Activated T-cell treated with anti-CD3 and anti-CD28 coated beads, Interleukin-2, amount 50 U/mL, for 1 hour (primary cell): ENCODE data around the gene QRFP.

Experiments
- DNase-seq: peaks from one replicate; pipeline ENCODE4 v3.0.0-alpha.2; 2020

Gene QRFP, protein sequence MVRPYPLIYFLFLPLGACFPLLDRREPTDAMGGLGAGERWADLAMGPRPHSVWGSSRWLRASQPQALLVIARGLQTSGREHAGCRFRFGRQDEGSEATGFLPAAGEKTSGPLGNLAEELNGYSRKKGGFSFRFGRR

DNA sequence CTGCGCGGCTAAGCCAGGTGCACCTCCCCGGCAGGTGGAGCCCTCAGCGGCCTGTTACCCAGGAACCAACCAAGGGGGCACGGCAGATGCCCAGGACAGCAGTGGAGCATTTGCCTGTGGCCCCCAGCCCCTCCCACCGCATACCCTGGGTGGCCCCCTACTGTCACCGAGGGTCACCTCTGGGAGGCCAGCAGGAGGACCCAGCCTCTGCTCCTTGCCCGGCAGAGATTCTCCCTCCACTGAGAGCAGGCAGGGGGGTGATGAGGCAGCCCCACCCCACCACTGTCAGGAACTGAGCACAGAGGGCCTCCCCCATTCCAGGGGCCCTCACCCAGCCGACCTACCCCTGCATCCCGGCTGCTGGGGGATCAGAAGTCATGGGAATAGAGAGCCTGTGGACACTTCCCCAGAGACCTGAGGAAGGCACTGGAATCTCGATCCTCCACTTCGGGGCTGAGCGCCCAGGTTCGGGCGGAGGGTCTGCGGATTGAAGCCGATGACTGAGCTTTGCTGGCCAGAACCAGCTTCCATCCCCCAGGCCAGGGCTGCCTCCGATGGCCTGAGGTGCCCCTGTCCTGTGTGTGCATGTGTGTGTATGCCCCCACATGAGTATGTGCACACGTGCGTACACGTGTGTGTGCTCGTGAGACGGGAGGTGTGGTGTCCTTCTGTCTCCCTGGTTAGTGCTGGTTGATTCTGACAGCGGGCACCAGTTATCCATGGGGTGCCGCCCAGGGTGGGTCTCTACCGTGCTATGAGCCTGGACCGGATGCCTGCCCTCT, at the start of gene QRFP:
TSS of gene QRFP (minus strand) at position 580 of the 782 bp plus-strand sequence. CDS start 2,974 bp downstream, outside the sequence.
- no peak for DNase-seq

DNA sequence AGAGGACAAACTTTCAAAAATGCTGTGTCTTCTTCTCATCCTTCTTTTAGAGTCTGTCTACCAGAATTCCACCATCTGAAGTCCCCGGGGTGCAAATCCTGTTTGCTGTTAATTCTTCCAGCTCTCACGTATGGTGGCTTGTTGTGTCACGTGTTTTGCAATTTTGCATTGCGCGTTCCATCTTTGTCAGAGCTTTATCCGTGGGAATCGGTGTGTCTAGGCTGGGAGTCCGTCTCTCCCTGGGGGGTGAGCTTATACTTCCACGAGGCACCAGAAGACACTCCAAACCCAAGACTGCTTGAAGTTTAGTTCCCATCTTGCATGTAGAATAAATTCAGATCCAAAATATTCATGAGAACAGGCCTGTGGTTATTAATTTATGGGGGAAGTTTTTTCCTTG, 48.6 kb upstream of the QRFP start:
- no peak for DNase-seq

DNA sequence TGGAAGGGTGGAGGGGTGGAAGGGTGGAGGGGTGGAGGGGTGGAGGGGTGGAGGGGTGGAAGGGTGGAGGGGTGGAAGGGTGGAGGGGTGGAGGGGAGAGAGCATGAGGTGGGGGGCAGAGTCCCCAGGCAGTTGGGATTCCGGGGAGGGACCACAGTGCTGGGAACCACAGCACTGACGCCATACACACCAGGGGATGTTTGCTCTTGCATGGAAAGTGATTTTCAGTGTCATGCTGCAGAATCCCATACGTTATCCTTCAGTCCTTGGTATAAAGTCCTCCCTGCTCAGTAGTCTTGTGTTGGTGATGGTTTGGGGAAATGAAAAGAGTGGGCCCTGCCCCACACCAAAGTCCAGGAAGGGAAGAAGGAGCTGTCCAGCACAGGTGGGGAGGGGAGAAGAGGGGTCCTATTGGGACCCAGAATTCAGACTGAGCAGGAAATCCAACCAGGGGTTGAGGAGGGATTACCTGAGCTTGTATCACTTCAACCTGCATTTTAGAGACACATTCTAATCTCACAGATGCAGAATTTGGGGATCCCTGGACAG, 48.0 kb upstream of the QRFP start:
- DNase-seq: no peak

DNA sequence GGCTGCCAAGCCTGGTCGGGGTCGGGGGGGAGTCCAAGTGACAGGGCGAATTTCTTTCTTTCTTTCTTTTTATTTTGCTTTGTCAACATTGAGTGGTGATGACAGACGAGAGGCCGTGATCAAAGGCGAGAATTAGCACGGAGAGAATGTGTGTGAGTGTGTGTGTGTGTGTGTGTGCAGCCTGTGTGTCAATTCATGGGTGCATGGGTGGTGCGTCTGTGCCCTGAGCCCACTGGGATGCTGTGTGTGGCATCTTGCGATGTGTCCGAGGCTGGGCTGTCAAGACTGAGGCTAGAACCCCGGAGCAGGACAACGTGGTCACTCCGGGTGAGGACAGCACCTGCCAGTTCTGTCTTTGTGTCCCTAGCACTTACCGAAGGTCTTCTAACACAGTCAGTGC, 47.2 kb upstream of the QRFP start:
- no peak for DNase-seq

DNA sequence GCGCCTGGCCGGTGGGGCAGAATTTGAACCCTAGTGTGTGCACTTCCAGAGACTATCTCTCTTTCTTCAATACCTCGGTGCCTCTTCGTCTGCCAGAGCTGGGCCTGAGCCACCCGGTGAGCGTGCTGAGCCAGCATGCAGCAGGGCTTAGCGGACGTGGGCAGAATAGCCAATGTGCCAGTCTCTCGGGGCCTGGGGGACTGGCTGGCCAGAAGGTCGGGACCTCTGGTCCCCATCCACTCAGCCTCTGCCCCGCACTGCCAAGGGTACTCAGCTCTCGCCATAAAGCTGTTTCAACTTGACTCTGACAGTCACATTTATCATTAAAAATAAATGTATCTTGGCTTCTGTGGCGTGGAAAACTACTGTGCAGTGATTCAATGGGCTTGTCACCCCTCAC, 46.6 kb upstream of the QRFP start:
- DNase-seq: no peak

DNA sequence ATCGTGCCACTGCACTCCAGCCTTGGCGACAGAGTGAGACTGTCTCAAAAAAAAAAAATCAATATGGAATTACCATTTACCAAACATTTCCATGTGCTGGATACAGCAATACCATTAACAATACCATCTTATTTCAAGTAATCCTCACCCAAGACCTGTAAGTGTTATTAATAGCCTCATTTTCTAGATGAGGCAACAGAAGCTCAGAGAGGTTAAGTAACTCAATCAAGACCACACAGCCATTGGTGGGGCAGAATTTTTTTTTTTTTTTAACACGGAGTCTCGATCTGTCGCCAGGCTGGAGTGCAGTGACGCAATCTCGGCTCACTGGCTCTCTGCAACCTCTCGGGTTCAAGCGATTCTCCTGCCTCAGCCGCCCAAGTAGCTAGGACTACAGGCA, 46.1 kb upstream of the QRFP start:
- no peak for DNase-seq

DNA sequence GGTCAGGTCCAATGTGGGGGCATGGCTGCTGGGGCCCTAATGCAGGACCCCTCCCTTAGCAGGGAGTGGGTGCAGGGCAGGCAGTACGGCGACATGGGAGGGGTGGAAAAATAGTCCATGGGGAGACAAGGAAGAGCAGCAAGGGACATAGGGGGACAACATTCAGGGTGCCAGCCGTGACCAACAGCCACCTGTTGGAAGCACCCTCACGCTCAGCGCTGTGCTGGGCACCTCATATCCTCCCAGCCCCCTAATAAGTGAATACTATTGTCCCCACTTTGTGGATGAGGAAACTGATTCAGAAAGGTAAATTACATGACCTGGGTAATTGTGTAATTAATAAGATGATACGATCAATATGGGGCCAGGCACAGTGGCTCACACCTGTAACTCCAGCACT, 45.5 kb upstream of the QRFP start:
- no peak for DNase-seq

DNA sequence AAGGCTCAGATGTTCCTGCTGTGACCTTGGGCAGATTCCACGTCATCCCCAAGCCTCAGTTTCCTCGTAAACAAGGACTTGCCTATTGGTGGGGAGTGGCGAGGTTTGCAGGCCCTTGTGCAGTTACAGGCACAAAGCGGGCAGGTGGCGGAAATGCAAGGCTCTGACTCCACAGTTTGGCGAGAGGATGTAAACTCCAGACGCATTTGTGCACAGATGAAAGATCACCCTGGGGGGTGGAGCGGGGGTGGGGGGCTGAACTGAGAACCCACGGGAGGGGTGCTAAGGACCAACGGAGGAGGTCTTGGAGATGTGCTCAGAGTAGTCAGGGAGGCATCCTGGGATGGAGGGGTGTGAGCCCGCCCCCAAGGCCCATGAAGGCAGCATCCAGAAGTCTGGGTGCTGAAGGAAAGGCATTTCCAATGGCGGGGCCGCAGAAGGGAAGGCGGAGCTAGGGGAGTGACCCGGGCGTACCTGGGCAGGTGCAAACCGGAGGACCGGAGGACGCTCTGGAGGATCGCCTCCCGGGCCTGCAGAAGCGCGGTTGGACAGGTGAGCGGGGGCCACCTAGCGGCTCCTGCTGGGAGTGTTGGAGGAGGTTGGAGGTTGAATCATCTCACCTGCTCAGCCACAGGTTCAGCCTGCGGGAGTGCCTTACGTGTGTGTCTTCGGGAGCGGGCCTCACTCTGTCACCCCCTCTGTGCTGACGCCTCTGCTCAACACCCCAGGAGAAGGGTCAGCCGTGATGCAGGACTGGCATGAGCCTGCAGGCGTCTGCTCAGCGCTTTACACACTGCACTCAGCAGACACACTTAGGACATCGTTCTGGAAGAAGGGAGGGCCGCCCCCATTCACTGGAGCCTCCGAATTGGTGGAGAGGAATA, 44.3 kb upstream of the QRFP start:
- DNase-seq: peak; percentile 77

DNA sequence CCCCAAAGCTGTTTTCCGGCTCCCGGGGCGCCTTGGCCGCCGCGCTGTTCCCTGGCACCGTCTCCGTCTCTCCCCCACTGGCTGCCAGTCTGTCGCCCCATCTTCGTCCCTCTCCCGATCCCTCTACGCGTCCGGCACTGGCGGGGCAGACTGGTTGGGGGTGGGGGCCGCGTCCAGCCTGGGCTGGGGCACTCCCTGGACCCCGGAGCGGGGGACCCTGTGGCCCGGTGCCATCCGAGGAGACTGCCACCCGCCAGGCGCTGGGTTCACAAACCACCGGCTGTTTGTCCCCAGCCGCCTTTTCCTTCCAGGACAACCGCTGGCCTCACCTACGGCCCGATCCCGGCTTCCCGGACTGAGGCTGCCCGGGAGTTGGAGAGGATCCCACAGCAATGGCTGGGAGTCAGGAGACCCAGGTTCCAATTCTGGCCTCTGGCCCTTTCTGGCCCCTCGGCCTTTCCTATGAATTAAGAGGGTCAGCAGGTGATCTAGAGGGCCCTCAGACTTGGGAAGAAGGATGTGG, 43.5 kb upstream of the QRFP start:
- DNase-seq: no peak

DNA sequence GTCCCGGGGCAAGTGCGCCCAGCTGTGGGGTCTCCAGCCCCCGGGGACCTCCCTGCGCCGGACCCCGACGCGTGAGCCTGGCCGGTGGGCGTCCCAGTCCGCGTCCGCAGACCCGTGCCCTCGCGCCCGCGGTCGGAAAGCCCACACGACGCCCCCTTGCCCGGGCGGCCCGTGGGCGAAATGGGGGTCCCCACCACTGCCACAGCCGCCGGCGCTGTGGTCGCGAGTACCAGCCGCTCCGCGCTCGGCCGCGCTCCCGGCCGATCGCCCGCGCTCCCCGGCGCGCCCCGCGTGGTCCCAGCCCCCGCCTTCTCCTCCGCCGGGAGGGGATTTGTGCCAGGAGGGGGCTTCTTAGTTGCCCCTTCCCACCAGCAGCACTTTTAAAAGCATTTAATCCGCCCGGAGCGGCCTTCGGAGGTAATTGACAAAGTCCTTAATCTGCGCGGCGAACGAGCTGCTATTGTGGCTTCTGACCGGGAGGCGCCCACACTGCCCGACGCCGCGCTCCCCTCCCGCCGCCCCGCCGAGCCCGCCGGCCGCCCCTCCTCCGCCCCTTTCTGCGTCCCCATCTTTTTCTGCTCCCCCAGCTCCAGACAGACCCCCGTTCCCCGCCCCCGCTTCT, 42.9 kb upstream of the QRFP start:
- DNase-seq: no peak

DNA sequence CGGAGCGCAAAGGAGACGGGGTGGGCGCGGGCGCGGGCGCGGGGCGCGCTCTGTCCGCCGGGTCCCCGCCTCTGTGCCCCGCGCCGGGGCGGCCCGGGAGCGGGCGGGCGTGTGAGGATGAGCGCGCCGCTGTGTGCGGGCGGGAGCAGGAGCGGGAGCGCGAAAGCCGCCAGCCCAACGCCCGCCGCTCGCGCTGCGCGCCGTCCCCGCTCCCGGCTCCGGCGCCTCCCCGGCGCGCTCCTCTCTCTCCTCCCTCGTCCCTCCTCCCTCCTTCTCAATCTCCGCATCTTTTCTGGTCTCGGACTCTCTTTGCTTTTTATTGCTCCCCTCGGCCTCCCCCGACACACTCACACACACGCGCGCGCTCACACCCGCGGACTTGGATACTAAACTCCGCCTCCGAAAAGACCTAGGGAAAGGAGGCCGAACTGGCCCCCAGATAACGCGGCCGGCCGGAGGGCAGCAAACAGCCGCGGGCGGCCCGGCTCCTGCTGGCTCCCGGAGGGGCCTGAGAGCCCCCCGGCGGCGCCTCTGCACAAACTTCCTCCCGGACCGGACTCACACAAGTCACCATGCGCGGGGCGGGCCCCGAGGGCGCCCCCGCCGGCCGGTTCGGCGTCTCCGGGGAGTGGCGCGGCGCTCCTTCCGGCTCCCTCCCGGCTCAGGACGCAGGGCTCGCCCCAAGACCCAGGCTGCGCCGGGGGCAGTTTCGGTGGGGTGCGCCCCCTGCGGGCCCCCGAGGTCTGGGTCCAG, 42.2 kb upstream of the QRFP start, which contains the start of gene FIBCD1:
TSS of gene FIBCD1 (minus strand) at position 596 of the 753 bp plus-strand sequence. CDS start 640 bp downstream, outside the sequence.
- no peak for DNase-seq

DNA sequence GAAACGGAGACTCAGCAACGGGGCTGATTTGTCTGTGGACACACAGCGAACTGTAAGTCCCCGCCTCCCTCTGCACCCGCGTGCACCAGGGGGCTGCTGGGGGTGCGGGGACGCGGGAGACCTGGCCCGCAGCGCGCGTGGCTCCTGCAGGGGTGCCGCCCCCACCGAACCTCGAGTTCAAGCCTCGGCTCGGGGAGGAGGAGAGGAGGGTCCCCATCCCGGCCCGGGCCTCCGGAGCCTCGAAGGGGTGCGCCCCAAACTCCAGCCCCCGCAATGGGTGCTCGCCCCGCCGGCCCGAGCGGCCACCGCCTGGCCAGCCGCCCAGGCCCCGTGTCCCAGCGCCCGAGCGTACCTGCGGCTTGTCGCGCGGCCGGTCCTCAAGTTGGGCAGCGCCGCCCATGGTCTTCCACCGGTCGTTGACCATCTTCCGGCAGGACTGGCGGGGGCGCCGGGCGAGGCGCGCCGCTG, 41.6 kb upstream of the QRFP start:
- DNase-seq: no peak

DNA sequence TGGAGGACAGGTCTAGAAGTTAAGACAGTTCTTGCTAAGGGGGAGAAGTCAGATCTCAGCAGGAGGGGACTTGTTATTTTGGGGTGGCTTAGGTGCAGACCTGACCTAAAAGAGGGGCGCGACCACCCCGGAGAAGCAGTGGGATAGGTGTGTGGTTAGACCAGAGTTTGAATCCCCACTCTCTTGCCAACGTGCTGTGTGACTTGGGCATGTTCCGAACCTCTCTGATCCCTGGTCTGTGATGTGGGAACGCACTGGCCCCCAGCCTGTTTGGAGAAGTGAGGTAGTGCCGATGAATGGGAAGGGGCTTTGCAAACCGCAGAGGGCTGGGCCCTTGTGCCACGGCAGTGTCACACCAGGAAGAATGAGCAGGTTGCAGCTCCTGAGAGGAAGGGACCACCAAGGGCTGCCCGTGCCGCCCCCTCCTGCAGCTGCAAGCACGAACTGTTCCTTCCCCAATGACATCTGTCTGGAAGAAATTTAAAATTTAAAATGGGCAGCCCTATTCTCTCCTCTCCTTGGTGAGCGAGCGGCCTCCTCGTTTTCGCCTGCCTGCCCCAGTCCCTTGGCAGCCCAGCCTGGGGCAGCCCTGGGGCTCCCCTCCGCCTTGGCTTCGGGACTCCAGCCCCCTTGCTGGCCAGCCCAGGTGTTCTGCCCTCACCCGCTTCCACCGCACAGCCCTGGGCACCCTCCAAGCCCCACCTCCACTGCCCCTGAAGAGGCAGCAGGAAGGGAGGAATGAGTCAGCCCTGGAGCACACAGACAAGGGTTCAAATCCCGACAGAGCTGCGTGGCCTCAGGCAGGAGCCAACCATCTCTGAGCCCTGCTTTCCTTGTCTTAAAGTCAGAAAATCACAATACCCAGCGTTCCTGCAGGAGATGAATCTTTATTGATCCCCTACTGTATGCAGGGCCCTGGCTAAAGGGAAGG, 40.8 kb upstream of the QRFP start:
- DNase-seq: no peak

DNA sequence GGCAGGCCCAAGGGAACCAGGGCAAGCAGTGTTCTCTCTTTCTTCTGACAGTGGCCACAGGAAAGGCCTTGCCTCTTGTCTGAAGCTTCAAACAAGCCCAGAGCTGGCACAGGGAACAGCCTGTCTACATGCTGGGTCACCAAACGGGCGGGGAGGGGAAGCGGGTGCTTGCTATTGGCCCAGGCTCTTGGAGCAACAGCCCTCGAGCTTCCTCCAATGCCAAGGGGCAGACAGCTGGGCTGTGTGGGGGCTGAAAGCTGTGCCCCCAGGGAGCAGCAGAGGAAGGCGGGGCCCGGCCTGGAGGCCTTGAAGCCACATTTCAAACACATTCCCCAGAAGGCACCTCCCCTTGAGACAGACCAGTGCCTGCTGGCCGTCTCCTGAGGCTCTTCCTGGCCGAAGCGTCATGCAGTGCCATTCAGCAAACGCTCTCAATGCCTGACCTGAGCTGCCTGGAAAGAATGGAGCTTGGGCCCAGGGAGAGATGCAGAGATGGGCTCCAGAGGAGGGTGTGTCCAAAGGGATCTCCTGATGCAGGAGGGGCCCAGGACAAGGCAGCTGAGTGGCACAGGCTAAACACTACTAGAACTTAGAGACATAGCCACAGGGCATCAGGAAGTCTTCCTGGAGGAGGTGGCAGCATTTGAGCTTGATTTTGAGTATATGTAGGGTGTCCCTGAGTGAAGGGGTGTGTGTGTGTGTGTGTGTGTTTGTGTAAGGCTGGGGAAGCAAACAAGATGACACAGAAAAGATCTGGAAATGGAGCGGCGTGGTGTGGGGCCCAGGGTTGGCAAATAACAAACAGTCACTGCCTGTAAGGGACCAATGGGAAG, 39.9 kb upstream of the QRFP start:
- DNase-seq: no peak

DNA sequence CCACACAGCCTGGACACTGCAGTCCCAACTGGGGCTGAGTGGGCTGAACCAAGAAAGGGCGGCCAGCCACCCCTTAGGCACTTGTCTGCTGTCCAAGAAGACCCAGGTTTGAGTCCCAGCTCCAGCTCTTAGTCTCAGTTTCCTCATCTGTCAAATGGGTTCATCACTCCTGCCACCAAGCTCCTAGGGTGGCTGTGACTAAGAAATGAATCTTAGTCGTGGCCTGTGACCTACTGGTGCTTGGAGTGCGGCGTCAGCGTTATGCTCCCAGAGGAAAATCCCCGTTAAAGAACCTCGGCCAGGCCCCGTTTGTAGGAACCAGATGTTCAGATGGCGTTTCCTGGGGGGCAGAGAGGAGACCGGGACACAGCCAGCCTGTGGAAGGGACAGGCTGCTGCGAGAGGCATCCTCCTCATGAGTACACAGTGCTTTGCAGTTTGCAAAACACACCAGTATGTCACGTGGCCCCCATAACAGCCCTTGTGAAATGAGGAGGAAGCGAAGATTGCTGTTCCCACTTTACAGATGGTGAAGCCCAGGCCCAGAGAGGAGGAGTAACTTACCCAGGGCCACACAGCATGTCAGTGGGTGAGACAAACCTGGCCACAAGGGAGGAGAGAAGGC, 39.1 kb upstream of the QRFP start:
- DNase-seq: no peak

DNA sequence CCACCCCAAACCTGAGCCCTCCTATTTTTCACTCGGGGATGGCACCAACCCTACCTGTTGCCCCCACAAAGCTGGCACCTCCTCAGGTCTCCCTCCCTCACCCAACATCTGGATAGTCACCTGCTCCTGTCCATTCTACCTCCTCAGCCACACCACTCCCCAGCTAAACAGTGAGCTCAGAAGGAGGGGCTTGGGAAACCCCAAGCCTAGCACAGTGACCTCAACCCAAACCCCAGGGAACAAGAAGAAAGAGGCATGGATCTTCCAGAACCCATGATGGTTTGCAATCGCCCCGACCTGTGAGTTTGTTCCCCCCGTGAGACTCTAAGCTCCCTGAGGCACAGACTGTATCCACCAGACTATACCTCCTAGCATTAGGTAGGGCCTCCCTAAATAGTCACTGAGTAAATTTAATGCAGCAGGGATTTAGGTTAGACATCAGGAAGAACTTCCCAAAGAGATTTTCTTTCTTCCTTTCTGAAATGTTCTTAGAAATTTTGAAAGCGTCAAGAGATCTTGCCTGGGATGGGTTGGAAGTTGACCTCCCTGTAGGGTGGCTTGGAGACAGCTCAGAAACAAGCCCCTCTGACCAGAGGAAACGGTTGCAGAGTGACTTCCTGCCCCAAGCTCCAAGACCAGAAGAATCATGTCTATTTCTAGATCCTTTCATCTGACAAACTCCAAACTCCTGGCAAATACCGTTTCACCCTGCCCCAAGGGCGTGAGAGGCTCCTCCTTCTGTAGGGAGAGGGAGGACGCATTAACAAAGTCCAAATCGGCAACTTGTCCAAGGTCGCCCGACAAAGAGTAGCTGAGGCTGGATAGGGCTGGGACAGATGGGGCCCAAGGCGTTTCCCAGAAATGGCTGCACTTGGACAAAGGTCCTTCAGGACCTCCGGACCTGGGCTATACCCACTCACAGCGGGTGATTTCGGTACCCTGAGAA, 38.4 kb upstream of the QRFP start:
- no peak for DNase-seq

DNA sequence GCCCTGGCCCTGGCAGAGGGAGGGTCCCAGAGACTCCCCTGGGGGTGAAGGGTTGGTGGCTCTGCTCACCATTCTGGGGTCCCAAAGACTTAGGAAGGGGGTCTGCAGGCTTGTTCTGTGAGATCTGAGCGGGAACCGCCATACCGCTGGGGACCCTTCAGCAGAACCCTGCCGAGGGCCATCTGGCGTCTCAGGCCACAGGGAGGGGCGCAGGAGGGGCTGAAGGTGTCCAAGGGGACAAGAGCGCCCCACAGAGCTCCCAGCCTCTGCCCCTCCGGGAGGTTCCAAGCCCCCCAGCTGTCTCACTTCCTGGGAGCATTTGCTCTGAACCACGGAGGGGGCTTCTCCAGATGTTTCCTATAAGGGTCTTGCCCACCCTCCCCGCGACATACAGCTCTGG, 37.6 kb upstream of the QRFP start:
- no peak for DNase-seq
